ENCODE results near the gene ZNF532. TPM values are rescaled to one million over a fixed set of nuclear protein-coding genes. Genes with fewer than 3 reads are reported as not detected.

ZNF532 gene
- total RNA-seq, 1 experiment from 2014 or later: 258 TPM

GRCh38 chr18:58844871-58845270 is 19.8 kb upstream of the ZNF532 start:
- Histone ChIP-seq H2BK5ac (ENCODE audit: insufficient read length, low read length) (no peak overlapping the region), H3K79me2 (ENCODE audit: insufficient read depth, low read length) (no peaks in the 10 kb centered on the region), H3K4me2 (ENCODE audit: insufficient read depth, insufficient read length, low read length) (no peak overlapping the region), H3K27ac (ENCODE audit: insufficient read length, low read depth, low read length) (no peak overlapping the region), H4K20me1 (ENCODE audit: control insufficient read depth, insufficient read depth, insufficient read length) (no peaks in the 10 kb centered on the region), H3K4ac (ENCODE audit: low read depth, low read length) (no peak overlapping the region), H3K27me3 (ENCODE audit: insufficient read depth, low read length) (no peaks in the 10 kb centered on the region), H2AK5ac (ENCODE audit: insufficient read length, low read length) (no peak overlapping the region), H3K79me1 (ENCODE audit: insufficient read depth, low read depth, low read length, poor library complexity, severe bottlenecking) (no peaks in the 10 kb centered on the region), H4K8ac (replicated peaks; ENCODE audit: insufficient read length, low read depth, low read length) (no peak overlapping the region), H2AFZ (ENCODE audit: low read length) (no peak overlapping the region), H3K23ac (ENCODE audit: insufficient read length, low read depth, low read length) (no peak overlapping the region), H2BK12ac (ENCODE audit: insufficient read length, low read depth, low read length) (no peak overlapping the region), H3K23me2 (ENCODE audit: insufficient read length, low read depth, low read length, poor library complexity, severe bottlenecking) (no peaks in the 10 kb centered on the region), H4K5ac (ENCODE audit: insufficient read length, low read depth, low read length) (no peak overlapping the region), H3K4me1 (ENCODE audit: insufficient read depth, low read length) (peaks cover 22% of the 10 kb centered on the region; the same call in 1 of the 2 replicates), H2BK120ac (ENCODE audit: low read depth, low read length, poor library complexity, severe bottlenecking) (no peak overlapping the region), H2BK15ac (ENCODE audit: low read depth, low read length) (no peak overlapping the region), H3K9me3 (ENCODE audit: control insufficient read depth, low read depth, low read length) (no peaks in the 10 kb centered on the region), H3K56ac (ENCODE audit: insufficient read length, low read depth, low read length) (no peak overlapping the region), H2BK20ac (ENCODE audit: low read depth, low read length, poor library complexity, severe bottlenecking) (no peak overlapping the region), H3K9ac (ENCODE audit: extremely low read depth, insufficient read length, low read length) (no peak overlapping the region), H3K14ac (ENCODE audit: insufficient read depth, low read length) (no peak overlapping the region), H3T11ph (ENCODE audit: low read length) (no peak overlapping the region), H4K91ac (ENCODE audit: insufficient read length, low read depth, low read length) (no peak overlapping the region), H3K18ac (ENCODE audit: insufficient read length, low read depth, low read length) (no peak overlapping the region)
- Mint-ChIP-seq H3K36me3 (ENCODE audit: insufficient read depth in 1 of 3, low read depth in 3 of 3) (peaks cover 0 to 7% (median 2%) of the 10 kb centered on the region in 3 experiments; a peak in 2 of 7 replicates), H3K4me1 (peaks cover 62 to 72% of the 10 kb centered on the region in 2 experiments), H3K27ac (peak overlapping the region in 2 of 3 experiments; percentile 25 to 73; a peak in 3 of 7 replicates), H3K27me3 (ENCODE audit: low read depth) (no peaks in the 10 kb centered on the region; the same call in 1 of the 2 replicates), H3K4me3 (no peak overlapping the region), H3K9me3 (no peaks in the 10 kb centered on the region; a peak in 2 of 5 replicates)
- no CpG with 5 or more reads among the region's 4 CpGs for WGBS (ENCODE audit: extremely low coverage, insufficient read length, low lambda C conversion rate)
- no peak for DNase-seq
- TF ChIP-seq CTCF (conservative IDR thresholded peaks at IDR 0.05): no peak

Data from H9 (cell line).